ENCODE results near the gene DTNBP1. TPM values are rescaled to one million over a fixed set of nuclear protein-coding genes. Genes with fewer than 3 reads are reported as not detected.
"Not testable (repeated sequence)": the region's sequence is repeated elsewhere in the genome, so short reads cannot be mapped to it uniquely, and the experiment has no call there.

The DTNBP1 gene
- total RNA-seq, 2 experiments from 2014 or later = 14.6 to 16.3 TPM

DNA sequence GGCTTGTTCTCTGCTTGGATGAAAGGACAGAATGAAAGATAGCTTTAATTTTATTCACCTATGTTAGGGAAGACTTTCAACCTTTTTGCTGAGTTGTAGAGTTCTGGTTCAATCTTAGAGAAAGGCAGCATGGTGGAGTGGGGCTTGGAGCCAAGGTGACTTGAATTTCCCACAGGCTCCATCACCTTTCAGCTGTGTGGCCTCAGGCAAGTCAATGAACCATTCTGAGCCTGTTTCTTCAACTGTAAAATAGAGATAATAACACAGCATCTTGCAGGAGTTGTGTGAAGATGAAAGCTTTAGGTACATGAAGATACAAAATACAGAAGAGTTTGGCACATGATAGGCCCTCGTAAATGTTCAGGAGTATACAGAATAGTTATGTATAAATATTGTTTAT lies 19.1 kb upstream of the DTNBP1 start:
- no peaks in the 10 kb centered on the region for H3K4me1 Mint-ChIP-seq (ENCODE audit: low read depth)
- H3K36me3 Mint-ChIP-seq (ENCODE audit: low read depth) = no peaks in the 10 kb centered on the region
- DNase-seq = no peak
- CTCF ChIA-PET = interaction anchor here (0.6 to 1.6 kb wide), 3 partner anchors 11 to 464 kb away, joined by 3 to 6 read pairs (median 3); partner anchors contain the start of gene MYLIP
- intact Hi-C loops (cut with micrococcal nuclease) = no loop called here
- H3K9me3 Mint-ChIP-seq = no peaks in the 10 kb centered on the region
- no peak overlapping the region for H3K27ac Mint-ChIP-seq
- H3K27me3 Mint-ChIP-seq (ENCODE audit: low read depth) = peaks cover 9% of the 10 kb centered on the region
- H3K4me3 Mint-ChIP-seq = no peak overlapping the region

DNA sequence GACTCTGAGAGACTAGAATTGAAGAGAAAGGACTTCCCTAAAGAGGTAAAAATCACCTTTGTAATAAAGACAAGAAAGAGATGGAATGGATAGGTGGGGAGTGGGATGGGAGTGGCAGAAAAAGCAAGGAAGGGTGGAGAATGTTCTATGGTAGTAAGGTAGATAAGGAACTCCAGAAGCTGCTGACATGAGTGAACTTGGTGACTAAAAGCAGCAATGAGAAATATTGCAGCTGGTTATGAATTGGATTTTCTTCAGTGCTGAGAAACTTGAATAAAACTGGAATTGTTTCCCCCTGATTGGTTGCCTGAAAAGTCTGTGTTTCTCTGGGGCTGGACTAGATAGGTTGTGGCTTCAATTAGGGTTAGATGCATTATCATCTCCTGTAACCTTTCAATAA lies 15.7 kb upstream of the DTNBP1 start:
- no peaks in the 10 kb centered on the region for H3K4me1 Mint-ChIP-seq (ENCODE audit: low read depth)
- H3K27ac Mint-ChIP-seq = no peak overlapping the region
- H3K27me3 Mint-ChIP-seq (ENCODE audit: low read depth) = peaks cover 5% of the 10 kb centered on the region
- H3K4me3 Mint-ChIP-seq = no peak overlapping the region
- no peak for DNase-seq
- no peaks in the 10 kb centered on the region for H3K36me3 Mint-ChIP-seq (ENCODE audit: low read depth)
- intact Hi-C loops (cut with micrococcal nuclease) = no loop called here
- CTCF ChIA-PET = no interaction called here
- no peaks in the 10 kb centered on the region for H3K9me3 Mint-ChIP-seq

DNA sequence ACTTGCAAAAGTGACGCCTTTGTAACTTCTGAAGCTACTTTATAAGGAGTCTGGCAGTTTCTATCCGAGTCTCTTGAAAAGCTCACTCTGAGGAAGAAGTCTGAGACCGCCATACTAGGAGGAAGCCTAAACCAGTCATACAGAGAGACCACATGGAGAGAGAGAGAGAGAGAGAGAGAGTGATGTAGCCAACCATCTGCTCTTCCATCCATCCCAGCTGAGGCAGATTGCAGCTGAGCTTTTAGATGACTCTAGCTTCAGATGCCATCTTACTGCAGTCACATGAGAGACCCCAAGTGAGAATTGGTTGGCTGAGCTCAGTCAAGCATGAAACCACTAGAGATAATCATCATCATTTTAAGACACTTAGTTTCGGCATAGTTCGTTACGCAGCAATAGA lies 15.0 kb upstream of the DTNBP1 start:
- Mint-ChIP-seq H3K9me3 (no peaks in the 10 kb centered on the region), H3K27me3 (ENCODE audit: low read depth) (peaks cover 2% of the 10 kb centered on the region), H3K4me3 (no peak overlapping the region), H3K27ac (no peak overlapping the region), H3K36me3 (ENCODE audit: low read depth) (no peaks in the 10 kb centered on the region), H3K4me1 (ENCODE audit: low read depth) (no peaks in the 10 kb centered on the region)
- CTCF ChIA-PET = interaction anchor here (0.6 kb wide), 1 partner anchor 28 kb away, joined by 3 read pairs; no protein-coding TSS in a partner anchor
- no peak for DNase-seq
- intact Hi-C loops (cut with micrococcal nuclease) = no loop called here

DNA sequence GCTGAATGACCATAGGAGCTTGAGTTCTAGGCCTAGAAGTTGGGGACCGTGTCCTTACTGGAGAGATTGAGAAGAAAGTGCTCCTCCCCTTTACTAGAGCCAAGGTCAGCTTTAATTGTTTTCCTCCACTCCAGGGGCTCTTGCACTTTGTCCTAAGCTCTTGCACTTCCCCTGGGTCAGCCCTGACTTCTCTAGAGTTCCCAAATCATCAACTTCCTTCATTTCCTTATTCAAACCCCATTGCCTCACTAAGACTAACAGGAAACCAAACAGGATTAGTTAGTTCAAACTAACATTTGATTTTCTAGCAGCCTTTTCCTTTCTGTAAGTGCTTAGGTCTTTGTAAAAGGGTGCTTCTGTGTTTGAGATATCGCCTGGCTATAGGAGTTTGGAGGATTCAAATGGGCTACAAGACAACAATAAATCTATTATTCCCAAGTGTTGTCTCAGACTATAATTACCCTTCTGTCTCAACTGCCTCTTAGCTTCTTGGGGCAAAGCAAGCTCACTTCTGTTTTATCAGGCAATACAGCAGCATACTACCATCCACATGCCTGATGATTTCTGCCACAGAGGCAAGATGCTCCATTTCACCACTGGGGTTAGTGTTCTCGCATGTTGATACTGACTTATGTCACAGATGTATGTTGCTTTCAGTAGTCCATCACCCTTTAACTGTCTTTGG lies 12.8 kb upstream of the DTNBP1 start:
- intact Hi-C loops (cut with micrococcal nuclease) = no loop called here
- no peaks in the 10 kb centered on the region for H3K36me3 Mint-ChIP-seq (ENCODE audit: low read depth)
- DNase-seq = no peak
- H3K4me3 Mint-ChIP-seq = no peak overlapping the region
- H3K27me3 Mint-ChIP-seq (ENCODE audit: low read depth) = peaks cover 3% of the 10 kb centered on the region
- no peaks in the 10 kb centered on the region for H3K9me3 Mint-ChIP-seq
- H3K27ac Mint-ChIP-seq = no peak overlapping the region
- CTCF ChIA-PET = interaction anchor here (0.6 kb wide), 1 partner anchor 17 kb away, joined by 3 read pairs; no protein-coding TSS in a partner anchor
- H3K4me1 Mint-ChIP-seq (ENCODE audit: low read depth) = no peaks in the 10 kb centered on the region

DNA sequence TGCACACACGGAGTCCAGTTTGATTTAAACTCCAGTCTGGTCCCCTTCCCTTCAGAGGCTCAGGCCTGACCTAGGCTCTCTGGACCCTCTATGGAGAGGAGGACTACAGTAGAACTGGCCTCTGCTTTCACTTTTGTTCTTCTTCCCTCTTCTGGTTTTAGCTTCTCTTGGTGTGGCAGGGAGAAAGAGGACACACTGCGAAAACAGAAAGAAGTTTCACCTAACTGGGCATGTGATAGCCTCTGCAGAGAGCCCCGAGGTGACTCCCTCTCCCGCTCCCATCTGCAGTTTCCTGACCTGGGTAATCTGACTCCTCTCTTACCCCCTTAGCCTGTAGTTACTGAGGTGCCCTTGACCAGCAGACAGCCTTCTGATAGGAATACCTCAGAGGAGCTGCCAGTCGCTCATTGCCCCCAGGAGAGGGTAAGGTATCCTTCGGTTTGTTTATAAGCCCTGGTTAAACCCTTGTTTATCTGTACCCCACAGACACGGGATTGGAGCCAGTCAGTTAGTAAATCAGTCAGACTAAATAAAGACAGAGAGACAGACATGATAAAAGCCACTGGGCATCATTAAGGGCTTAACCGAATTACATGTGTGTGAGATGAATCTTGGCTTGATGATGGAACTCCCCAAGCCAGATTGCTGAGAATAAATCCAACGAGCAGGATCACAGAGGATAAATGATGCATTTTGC lies 12.0 kb upstream of the DTNBP1 start:
- no peaks in the 10 kb centered on the region for H3K36me3 Mint-ChIP-seq (ENCODE audit: low read depth)
- DNase-seq = no peak
- intact Hi-C loops (cut with micrococcal nuclease) = no loop called here
- no peak overlapping the region for H3K4me3 Mint-ChIP-seq
- H3K9me3 Mint-ChIP-seq = no peaks in the 10 kb centered on the region
- H3K4me1 Mint-ChIP-seq (ENCODE audit: low read depth) = no peaks in the 10 kb centered on the region
- CTCF ChIA-PET = no interaction called here
- no peak overlapping the region for H3K27ac Mint-ChIP-seq
- H3K27me3 Mint-ChIP-seq (ENCODE audit: low read depth) = peaks cover 4% of the 10 kb centered on the region

DNA sequence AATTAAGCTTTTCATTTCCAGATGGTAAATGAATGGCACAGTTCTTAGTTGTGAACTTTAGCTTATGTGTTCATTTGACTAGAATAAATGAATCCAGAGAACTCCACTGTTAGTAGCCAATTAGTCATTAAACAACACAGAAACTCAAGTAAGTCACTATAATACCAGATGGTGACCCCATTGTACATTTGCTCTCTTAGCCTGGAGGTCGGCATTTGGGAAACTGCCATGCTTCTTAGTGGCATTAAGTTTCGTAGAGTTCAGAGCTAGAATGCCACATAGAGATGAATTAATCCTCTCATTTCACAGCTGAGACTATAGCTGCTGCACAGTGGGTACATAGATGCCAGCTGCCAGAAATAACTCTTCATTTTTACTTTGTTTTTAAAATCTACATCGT lies 10.8 kb upstream of the DTNBP1 start:
- Mint-ChIP-seq H3K4me1 (ENCODE audit: low read depth) (no peaks in the 10 kb centered on the region), H3K27ac (no peak overlapping the region), H3K9me3 (no peaks in the 10 kb centered on the region), H3K36me3 (ENCODE audit: low read depth) (no peaks in the 10 kb centered on the region), H3K4me3 (no peak overlapping the region), H3K27me3 (ENCODE audit: low read depth) (peaks cover 4% of the 10 kb centered on the region)
- CTCF ChIA-PET = no interaction called here
- intact Hi-C loops (cut with micrococcal nuclease) = no loop called here
- DNase-seq = no peak

DNA sequence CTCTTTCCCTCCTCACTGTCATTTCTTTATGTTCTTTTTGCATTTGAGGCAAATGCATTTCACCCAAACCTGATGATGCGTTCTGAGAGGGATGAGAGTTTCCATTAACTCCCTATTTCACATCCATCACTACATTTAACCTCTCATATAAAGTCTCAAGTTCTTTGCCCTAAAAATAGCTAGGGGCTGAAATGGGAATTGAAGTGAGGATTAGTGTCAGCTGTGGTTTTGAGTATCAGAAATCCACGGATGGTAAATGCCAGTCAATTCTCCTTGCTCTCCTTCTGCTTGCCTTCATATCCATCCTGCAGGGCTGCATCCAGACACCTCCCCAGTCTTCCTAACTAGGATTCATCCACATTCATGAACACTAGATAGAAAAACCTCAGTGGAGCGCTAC lies 10.0 kb upstream of the DTNBP1 start:
- CTCF ChIA-PET = no interaction called here

DNA sequence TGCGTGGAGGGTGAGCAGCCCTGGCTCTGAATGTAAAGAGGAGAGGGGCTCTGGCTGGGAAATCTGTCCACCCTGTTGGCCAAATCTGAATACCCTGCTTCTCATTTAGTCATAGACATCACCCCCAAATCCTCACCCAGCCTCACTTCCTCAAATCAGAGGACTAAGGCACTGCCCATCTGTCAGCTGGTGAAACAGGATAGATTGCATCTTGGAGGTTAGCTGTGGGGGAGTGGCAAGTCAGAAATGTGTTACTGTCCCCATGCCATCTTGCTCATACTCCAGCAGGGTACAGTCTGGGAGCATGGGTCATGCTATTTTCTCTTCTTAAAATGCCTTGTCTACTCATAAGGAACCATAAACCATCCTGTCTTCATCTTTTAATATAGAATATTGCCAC lies 9.5 kb upstream of the DTNBP1 start:
- intact Hi-C loops (cut with micrococcal nuclease) = no loop called here
- Mint-ChIP-seq H3K4me3 (no peak overlapping the region), H3K27me3 (ENCODE audit: low read depth) (peaks cover 4% of the 10 kb centered on the region), H3K9me3 (no peaks in the 10 kb centered on the region), H3K36me3 (ENCODE audit: low read depth) (no peaks in the 10 kb centered on the region), H3K27ac (no peak overlapping the region), H3K4me1 (ENCODE audit: low read depth) (no peaks in the 10 kb centered on the region)
- CTCF ChIA-PET = no interaction called here
- no peak for DNase-seq

More for the DNA sequence above, 10.0 kb upstream of the DTNBP1 start:
- intact Hi-C loops (cut with micrococcal nuclease) = no loop called here
- Mint-ChIP-seq H3K4me1 (ENCODE audit: low read depth) (no peaks in the 10 kb centered on the region), H3K4me3 (no peak overlapping the region), H3K27ac (no peak overlapping the region), H3K9me3 (no peaks in the 10 kb centered on the region), H3K36me3 (ENCODE audit: low read depth) (no peaks in the 10 kb centered on the region), H3K27me3 (ENCODE audit: low read depth) (peaks cover 4% of the 10 kb centered on the region)
- no peak for DNase-seq

DNA sequence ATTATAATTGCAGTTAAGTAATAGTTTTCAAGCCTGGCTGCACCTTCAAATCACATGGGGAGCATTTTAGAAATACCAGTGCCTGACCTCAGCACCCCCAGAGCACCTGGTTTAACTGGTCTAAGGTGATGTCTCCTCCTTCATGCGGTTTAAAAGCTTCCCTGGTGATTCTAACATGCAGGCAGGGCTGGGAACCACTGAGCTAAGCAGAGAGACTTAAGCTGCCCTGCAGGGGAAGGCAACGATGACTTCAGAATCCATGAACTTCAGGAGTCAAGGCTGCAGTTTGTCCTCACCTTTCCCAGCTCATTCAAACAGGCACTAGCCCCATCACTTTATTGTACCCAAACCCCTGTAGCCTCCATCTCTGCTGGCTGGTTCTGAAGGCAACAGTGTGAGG lies 6.1 kb upstream of the DTNBP1 start:
- H3K9me3 Mint-ChIP-seq = no peaks in the 10 kb centered on the region
- no peak for DNase-seq
- CTCF ChIA-PET = interaction anchor here (0.6 kb wide), 1 partner anchor 756 kb away, joined by 3 read pairs; no protein-coding TSS in a partner anchor
- H3K4me3 Mint-ChIP-seq = no peak overlapping the region
- peaks cover 4% of the 10 kb centered on the region for H3K27me3 Mint-ChIP-seq (ENCODE audit: low read depth)
- no peaks in the 10 kb centered on the region for H3K4me1 Mint-ChIP-seq (ENCODE audit: low read depth)
- no peak overlapping the region for H3K27ac Mint-ChIP-seq
- no peaks in the 10 kb centered on the region for H3K36me3 Mint-ChIP-seq (ENCODE audit: low read depth)
- intact Hi-C loops (cut with micrococcal nuclease) = no loop called here

DNA sequence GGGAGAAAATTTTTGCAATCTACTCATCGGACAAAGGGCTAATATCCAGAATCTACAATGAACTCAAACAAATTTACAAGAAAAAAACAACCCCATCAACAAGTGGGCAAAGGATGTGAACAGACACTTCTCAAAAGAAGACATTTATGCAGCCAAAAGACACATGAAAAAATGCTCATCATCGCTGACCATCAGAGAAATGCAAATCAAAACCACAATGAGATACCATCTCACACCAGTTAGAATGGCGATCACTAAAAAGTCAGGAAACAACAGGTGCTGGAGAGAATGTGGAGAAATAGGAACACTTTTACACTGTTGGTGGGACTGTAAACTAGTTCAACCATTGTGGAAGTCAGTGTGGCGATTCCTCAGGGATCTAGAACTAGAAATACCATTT lies 4.1 kb upstream of the DTNBP1 start:
- H3K36me3 Mint-ChIP-seq (ENCODE audit: low read depth); H3K27me3 Mint-ChIP-seq (ENCODE audit: low read depth); H3K4me3 Mint-ChIP-seq; H3K9me3 Mint-ChIP-seq; DNase-seq; H3K4me1 Mint-ChIP-seq (ENCODE audit: low read depth); intact Hi-C loops (cut with micrococcal nuclease); H3K27ac Mint-ChIP-seq: not testable (repeated sequence)
- CTCF ChIA-PET = interaction anchor here (1.1 kb wide), 1 partner anchor 25 kb away, joined by 4 read pairs; no protein-coding TSS in a partner anchor

DNA sequence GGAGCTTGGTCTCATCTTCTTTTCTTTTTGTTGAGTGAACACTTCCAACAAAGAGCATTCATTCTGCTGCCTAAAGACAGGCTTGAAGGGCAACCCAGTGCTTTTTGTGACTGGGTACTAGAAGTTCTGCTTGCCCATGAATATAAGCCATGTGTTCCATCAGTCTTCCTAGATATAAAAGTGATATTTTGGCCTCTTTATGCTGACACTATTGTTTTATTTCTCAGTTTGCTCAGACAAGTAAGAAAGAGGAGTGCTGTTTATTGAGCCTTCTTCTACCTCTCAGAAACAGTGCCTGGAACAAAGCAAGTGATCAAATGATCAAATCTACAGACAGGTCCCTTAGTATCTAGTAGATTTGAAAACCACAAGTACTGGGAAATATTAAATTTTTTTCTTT lies 2.4 kb upstream of the DTNBP1 start:
- CTCF ChIA-PET = interaction anchor here (0.6 kb wide), 1 partner anchor 627 kb away, joined by 3 read pairs; no protein-coding TSS in a partner anchor
- no peak overlapping the region for H3K4me3 Mint-ChIP-seq
- H3K4me1 Mint-ChIP-seq (ENCODE audit: low read depth) = peaks cover 15% of the 10 kb centered on the region
- peaks cover 2% of the 10 kb centered on the region for H3K27me3 Mint-ChIP-seq (ENCODE audit: low read depth)
- H3K36me3 Mint-ChIP-seq (ENCODE audit: low read depth) = peaks cover 3% of the 10 kb centered on the region
- no peak for DNase-seq
- no peaks in the 10 kb centered on the region for H3K9me3 Mint-ChIP-seq
- intact Hi-C loops (cut with micrococcal nuclease) = no loop called here
- H3K27ac Mint-ChIP-seq = no peak overlapping the region

DNA sequence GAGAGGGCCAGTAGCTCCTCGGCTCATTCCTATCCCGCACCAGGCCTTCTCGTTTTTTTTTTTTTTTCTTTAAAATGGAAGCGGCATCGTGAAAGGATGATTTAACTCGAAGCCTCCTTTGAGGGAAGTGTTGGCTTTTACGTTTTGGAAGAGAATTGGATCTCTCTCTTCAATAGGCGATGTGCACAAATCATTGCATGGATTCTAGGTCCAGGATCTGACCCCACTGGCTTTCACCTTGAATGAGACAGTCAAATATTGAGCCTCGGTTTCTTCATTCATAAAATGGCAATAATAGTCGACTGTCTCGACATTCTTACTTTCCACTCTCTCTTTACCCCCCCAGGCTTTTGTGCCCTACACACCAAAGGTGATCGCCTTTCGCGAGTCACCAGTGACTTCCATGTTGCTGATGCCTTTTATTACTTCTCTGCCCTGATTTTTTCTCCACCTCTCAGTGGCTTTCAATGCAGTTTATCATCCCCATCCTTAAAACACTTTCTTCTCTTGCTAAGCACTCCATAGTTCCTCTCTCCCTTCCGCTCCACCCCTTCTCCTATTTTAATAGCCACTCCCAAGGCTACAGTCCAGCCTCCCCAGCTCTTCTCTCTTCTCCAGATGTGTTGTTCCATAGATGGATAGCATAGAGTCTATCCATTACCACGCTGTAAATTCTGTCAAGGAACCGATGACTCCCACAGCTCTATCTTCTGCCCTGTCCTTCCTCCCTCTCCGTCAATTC lies 473 bp upstream of the DTNBP1 start:
- Mint-ChIP-seq H3K27ac (peak overlapping the region; percentile 51), H3K36me3 (ENCODE audit: low read depth) (peaks cover 9% of the 10 kb centered on the region), H3K4me1 (ENCODE audit: low read depth) (peaks cover 21% of the 10 kb centered on the region), H3K27me3 (ENCODE audit: low read depth) (no peaks in the 10 kb centered on the region), H3K4me3 (peak overlapping the region; percentile 80), H3K9me3 (no peaks in the 10 kb centered on the region)
- intact Hi-C loops (cut with micrococcal nuclease) = loop anchor here (5.0 kb wide), 1 partner anchor 416 kb away; the partner anchor contains the start of gene JARID2
- no peak for DNase-seq
- CTCF ChIA-PET = no interaction called here
